SU-DHL-6 (cell line): ENCODE data around the gene GLRA1.

Source experiments
- H2AFZ ChIP-seq: fragments of 200-600 bp; sonication (generic); 2 replicates; pipeline ENCODE4 v1.6.1; 2014; ENCODE audit warnings: low read depth, mild to moderate bottlenecking, moderate library complexity, mixed read lengths, antibody characterized with exemption, low read length; ENCODE audit not compliant: severe bottlenecking
- H3F3A ChIP-seq: fragments of 200-600 bp; shearing (Covaris generic); 2 replicates; pipeline ENCODE4 v1.6.0; 2016; ENCODE audit warnings: antibody characterized with exemption, mild to moderate bottlenecking; ENCODE audit not compliant: insufficient read depth
- H3K27ac ChIP-seq: fragments of 200-600 bp; sonication (generic); 2 replicates; pipeline ENCODE4 v1.5.1; 2016; ENCODE audit warnings: low read depth, mild to moderate bottlenecking, low read length, moderate library complexity, mixed read lengths
- H3K27me3 ChIP-seq: fragments of 200-600 bp; sonication (generic), shearing (Covaris generic); 2 replicates; pipeline ENCODE4 v1.6.0; 2014; ENCODE audit warnings: mild to moderate bottlenecking, low read length
- H3K36me3 ChIP-seq: fragments of 200-600 bp; sonication (generic); 2 replicates; pipeline ENCODE4 v1.6.1; 2014; ENCODE audit warnings: mild to moderate bottlenecking, low read length, mixed read lengths
- H3K4me2 ChIP-seq: fragments of 300-600, 200-600 bp; shearing (Covaris generic), sonication (generic); 2 replicates; pipeline ENCODE4 v1.6.0; 2014; ENCODE audit warnings: low read length, low read depth, mild to moderate bottlenecking; ENCODE audit not compliant: poor library complexity, severe bottlenecking
- H3K4me3 ChIP-seq: fragments of 200-600 bp; sonication (generic); 2 replicates; pipeline ENCODE4 v1.5.1; 2014; ENCODE audit warnings: antibody characterized with exemption, low read length, mild to moderate bottlenecking, mixed read lengths; ENCODE audit not compliant: insufficient read depth, poor library complexity, severe bottlenecking
- H3K79me2 ChIP-seq: fragments of 200-600 bp; sonication (generic); 2 replicates; pipeline ENCODE4 v1.6.1; 2014; ENCODE audit warnings: mild to moderate bottlenecking, low read length, moderate library complexity; ENCODE audit not compliant: insufficient read depth
- H3K9ac ChIP-seq: fragments of 200-600 bp; sonication (generic); 2 replicates; pipeline ENCODE4 v1.7.0; 2014; ENCODE audit warnings: mild to moderate bottlenecking, low read length
- H3K9me2 ChIP-seq: fragments of 200-600 bp; sonication (generic); replicated peaks from 2 replicates; pipeline ENCODE4 v1.6.1; 2014; ENCODE audit warnings: low read length; ENCODE audit not compliant: insufficient read depth
- H3K9me3 ChIP-seq: fragments of 200-600 bp; sonication (generic); 2 replicates; pipeline ENCODE4 v1.6.1; 2014; ENCODE audit warnings: low read length, mixed read lengths; ENCODE audit not compliant: insufficient read depth
- H4K20me1 ChIP-seq: fragments of 200-600 bp; sonication (generic); 2 replicates; pipeline ENCODE4 v1.6.1; 2014; ENCODE audit warnings: low read depth, mild to moderate bottlenecking, antibody characterized with exemption, low read length, moderate library complexity, mixed read lengths
- CTCF ChIP-seq: fragments of 200-600 bp; sonication (generic); IDR thresholded peaks from one replicate; pipeline ENCODE4 v1.5.1; 2017; ENCODE audit warnings: antibody characterized with exemption, mild to moderate bottlenecking, low read length, moderate library complexity; ENCODE audit not compliant: insufficient read depth, poor library complexity, severe bottlenecking
- EZH2phosphoT487 ChIP-seq: fragments of 200-600 bp; sonication (generic), shearing (Covaris generic); conservative IDR thresholded peaks from 2 replicates; pipeline ENCODE4 v1.6.1; 2018; ENCODE audit warnings: mild to moderate bottlenecking, antibody characterized with exemption, low read length, moderate library complexity, mixed read lengths

The GLRA1 gene

DNA sequence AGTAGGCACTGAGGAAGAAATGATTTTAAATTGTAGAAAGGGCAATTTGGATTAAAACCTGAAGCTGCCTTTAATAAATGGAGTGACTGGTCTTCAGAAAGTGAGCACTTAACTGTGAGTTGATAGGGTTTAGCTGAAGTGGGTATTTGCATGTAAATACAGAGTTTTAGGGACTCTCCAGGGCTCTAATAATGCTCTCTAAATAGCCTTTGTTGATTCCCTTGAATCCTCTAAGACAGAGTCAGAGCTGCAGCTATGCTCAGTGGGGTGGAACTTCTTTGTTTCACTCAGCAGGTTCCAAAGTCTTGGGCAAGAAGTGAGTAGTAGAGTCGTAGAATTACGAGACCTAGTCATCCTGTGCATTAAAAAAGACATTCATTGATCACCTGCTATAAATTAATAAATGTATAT lies 21.4 kb downstream of the GLRA1 start:
- Histone ChIP-seq H3K9me3 (no peaks in the 10 kb centered on the region), H3K27ac (no peak overlapping the region), H4K20me1 (no peaks in the 10 kb centered on the region), H3K9me2 (no peaks in the 10 kb centered on the region), H3K79me2 (no peaks in the 10 kb centered on the region), H3K9ac (no peak overlapping the region), H3F3A (no peaks in the 10 kb centered on the region), H3K27me3 (no peaks in the 10 kb centered on the region), H2AFZ (no peak overlapping the region), H3K4me3 (no peak overlapping the region), H3K36me3 (no peaks in the 10 kb centered on the region), H3K4me2 (no peak overlapping the region)
- TF ChIP-seq EZH2phosphoT487: no peak
- no peak for TF ChIP-seq CTCF

DNA sequence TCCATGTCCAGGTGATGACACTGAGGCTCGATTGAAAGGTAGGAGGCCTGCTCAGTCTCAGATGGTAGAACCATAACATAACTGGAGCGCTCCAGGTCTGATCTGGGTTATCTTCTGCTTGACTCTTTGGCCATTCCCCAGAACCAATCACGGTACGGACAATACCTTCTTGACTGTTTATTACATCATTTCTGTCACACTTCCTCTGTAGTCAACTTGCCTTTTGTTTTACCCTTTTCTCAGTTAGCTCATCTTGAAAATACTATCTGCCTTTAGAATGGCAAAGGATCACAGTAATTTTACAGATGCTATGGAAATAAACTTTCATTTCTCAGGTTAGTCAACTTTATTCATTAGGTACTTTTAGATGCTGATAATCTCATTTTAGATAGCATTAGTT lies 22.4 kb downstream of the GLRA1 start:
- Histone ChIP-seq H3F3A (no peaks in the 10 kb centered on the region), H3K9me2 (no peaks in the 10 kb centered on the region), H4K20me1 (no peaks in the 10 kb centered on the region), H3K4me2 (no peak overlapping the region), H3K27me3 (no peaks in the 10 kb centered on the region), H3K36me3 (no peaks in the 10 kb centered on the region), H3K9me3 (no peaks in the 10 kb centered on the region), H3K9ac (no peak overlapping the region), H3K79me2 (no peaks in the 10 kb centered on the region), H3K4me3 (no peak overlapping the region), H3K27ac (no peak overlapping the region), H2AFZ (no peak overlapping the region)
- TF ChIP-seq EZH2phosphoT487 (no peak), CTCF (no peak)

- Histone ChIP-seq H2AFZ (no peak overlapping the region), H3K9me3 (no peaks in the 10 kb centered on the region), H3K79me2 (no peaks in the 10 kb centered on the region), H3K4me3 (no peak overlapping the region), H3K9me2 (no peaks in the 10 kb centered on the region), H3K36me3 (no peaks in the 10 kb centered on the region), H3K27me3 (no peaks in the 10 kb centered on the region), H3K4me2 (no peak overlapping the region), H3F3A (no peaks in the 10 kb centered on the region), H3K27ac (no peak overlapping the region), H3K9ac (no peak overlapping the region), H4K20me1 (no peaks in the 10 kb centered on the region)
- TF ChIP-seq CTCF (no peak), EZH2phosphoT487 (no peak)
Measured at GRCh38 chr5:151901611-151902010, 23.0 kb downstream of the GLRA1 start.
